A549 (cell line): ENCODE results near the gene TRAPPC5. TPM values are rescaled to one million over a fixed set of nuclear protein-coding genes. Genes with fewer than 3 reads are reported as not detected.

Experiments
- ATAC-seq, 2 experiments: fragments of 200-7000 bp in 1 of 2; fragments of >200 bp in 1 of 2; cut with Nextera tagmentation in 1 of 2; cut with Tn5 transposase in 1 of 2; 3 replicates each; pipeline versions ENCODE4 v1.8.0 to v1.9.1; 2018 to 2020; ENCODE audit warnings: mild to moderate bottlenecking in 1 of 2, moderate library complexity in 1 of 2
- CTCF ChIA-PET: fragments of 300-600 bp; sonication (Branson Sonifier 250); formaldehyde crosslinking; extraction: SDS; loops from one replicate; lab custom pipeline; 2021; ENCODE audit warnings: antibody characterized with exemption, inconsistent platforms; lab: Yijun Ruan, JAX
- POLR2A ChIA-PET: fragments of 350-600 bp; formaldehyde crosslinking; extraction: SDS; loops from one replicate; lab custom pipeline; 2021; ENCODE audit warnings: antibody characterized with exemption, inconsistent platforms; lab: Yijun Ruan, JAX
- DNase-seq, 2 experiments: peaks; one replicate each; pipeline versions ENCODE4 v3.0.0 to v3.0.0-alpha.2; 2011 to 2016; ENCODE audit warnings: low read depth in 1 of 2, low spot score in 1 of 2
- FAIRE-seq: peaks from 2 replicates; lab custom pipeline; 2011; peaks lifted over from hg19 to GRCh38; lab: Jason Lieb, UNC
- H3K27ac ChIP-seq, 2 experiments: fragments of >200 bp; sonication (Bioruptor Twin); formaldehyde crosslinking; 3 replicates each; pipeline ENCODE4 v1.5.1; 2016 to 2017
- H3K4me1 ChIP-seq: fragments of >200 bp; sonication (Bioruptor Twin); formaldehyde crosslinking; 3 replicates; pipeline ENCODE4 v1.6.1; 2016
- H3K4me2 ChIP-seq: fragments of >200 bp; sonication (Bioruptor Twin); formaldehyde crosslinking; 3 replicates; pipeline ENCODE4 v1.6.1; 2016
- H3K4me3 ChIP-seq: fragments of >200 bp; sonication (Bioruptor Twin); formaldehyde crosslinking; 3 replicates; pipeline ENCODE4 v1.5.1; 2016
- H3K9me3 ChIP-seq: fragments of >200 bp; sonication (Bioruptor Twin); formaldehyde crosslinking; 3 replicates; pipeline ENCODE4 v1.6.1; 2016
- CBX2 ChIP-seq: fragments of 200-600 bp; sonication (generic); IDR thresholded peaks from 2 replicates; pipeline ENCODE4 v1.6.1; 2016; ENCODE audit warnings: low read depth, mild to moderate bottlenecking, borderline replicate concordance
- CEBPB ChIP-seq, 2 experiments: fragments of >200 bp in 1 of 2; sonication (Bioruptor Twin) in 1 of 2; formaldehyde crosslinking in 1 of 2; IDR thresholded peaks; 2 replicates each; pipeline ENCODE4 v1.6.1; 2012 to 2016
- CHD2 ChIP-seq: fragments of 150-350 bp; IDR thresholded peaks from 2 replicates; pipeline ENCODE4 v1.6.1; 2014; ENCODE audit warnings: low read length; ENCODE audit not compliant: partially characterized antibody
- CHD4 ChIP-seq: fragments of 200-600 bp; sonication (generic); IDR thresholded peaks from 2 replicates; pipeline ENCODE4 v1.6.1; 2016; ENCODE audit warnings: antibody characterized with exemption, mild to moderate bottlenecking, borderline replicate concordance
- CTCF ChIP-seq: fragments of >200 bp; sonication (Bioruptor Twin); formaldehyde crosslinking; IDR thresholded peaks from 3 replicates; pipeline ENCODE4 v1.5.1; 2016
- E2F6 ChIP-seq: IDR thresholded peaks from 2 replicates; pipeline ENCODE4 v1.6.1; 2012; ENCODE audit warnings: low read depth, borderline replicate concordance
- EHF ChIP-seq: fragments of 250-450 bp; sonication (Bioruptor Pico); IDR thresholded peaks from 2 replicates; pipeline ENCODE4 v1.5.0; 2020; ENCODE audit warnings: mild to moderate bottlenecking
- EP300 ChIP-seq, 2 experiments: fragments of >200 bp; sonication (Bioruptor Twin); formaldehyde crosslinking; IDR thresholded peaks; 2 replicates in 1 of 2; 3 replicates in 1 of 2; pipeline ENCODE4 v1.6.1; 2016 to 2017
- FOSB ChIP-seq: fragments of 250-450 bp; sonication (Bioruptor Pico); IDR thresholded peaks from 2 replicates; pipeline ENCODE4 v1.5.0; 2020; ENCODE audit warnings: mild to moderate bottlenecking, moderate library complexity
- FOSL2 ChIP-seq, 2 experiments: fragments of 450-650 bp in 1 of 2; fragments of >200 bp in 1 of 2; sonication (Bioruptor Twin) in 1 of 2; formaldehyde crosslinking; IDR thresholded peaks; 2 replicates each; pipeline versions ENCODE4 v1.5.0 to v1.6.1; 2016 to 2020; ENCODE audit warnings: mild to moderate bottlenecking in 1 of 2, moderate library complexity in 1 of 2
- GATA3 ChIP-seq: IDR thresholded peaks from 2 replicates; pipeline ENCODE4 v1.6.1; 2012; ENCODE audit warnings: borderline replicate concordance
- HDAC2 ChIP-seq: fragments of 200-600 bp; sonication (generic); IDR thresholded peaks from 2 replicates; pipeline ENCODE4 v1.6.1; 2016
- JUN ChIP-seq, 2 experiments: fragments of >200 bp; sonication (Bioruptor Twin); formaldehyde crosslinking; IDR thresholded peaks; 2 replicates in 1 of 2; 3 replicates in 1 of 2; pipeline ENCODE4 v1.6.1; 2016 to 2017
- MAFK ChIP-seq: fragments of 450-650 bp; IDR thresholded peaks from 2 replicates; pipeline ENCODE4 v1.6.1; 2014; ENCODE audit not compliant: partially characterized antibody
- NFE2L2 ChIP-seq: fragments of 150-350 bp; conservative IDR thresholded peaks from 2 replicates; pipeline ENCODE4 v1.6.1; 2014; ENCODE audit warnings: low read length
- NPAS2 ChIP-seq: fragments of 250-450 bp; sonication (Bioruptor Pico); IDR thresholded peaks from 2 replicates; pipeline ENCODE4 v1.8.0; 2022; ENCODE audit warnings: mild to moderate bottlenecking, moderate library complexity, borderline replicate concordance
- NR3C1 ChIP-seq: fragments of >200 bp; sonication (Bioruptor Twin); formaldehyde crosslinking; IDR thresholded peaks from 3 replicates; pipeline ENCODE4 v1.6.1; 2017
- PHF8 ChIP-seq: fragments of 200-600 bp; sonication (generic); IDR thresholded peaks from 2 replicates; pipeline ENCODE4 v1.6.1; 2016; ENCODE audit warnings: low read depth, mild to moderate bottlenecking, antibody characterized with exemption, moderate library complexity, borderline replicate concordance
- POLR2A ChIP-seq: IDR thresholded peaks from 2 replicates; pipeline ENCODE4 v1.6.1; 2012; ENCODE audit warnings: mild to moderate bottlenecking, low read length
- RCOR1 ChIP-seq: fragments of 150-350 bp; IDR thresholded peaks from 2 replicates; pipeline ENCODE4 v1.6.1; 2014; ENCODE audit warnings: antibody characterized with exemption, low read length, low read depth
- RFX5 ChIP-seq: fragments of 450-650 bp; IDR thresholded peaks from 2 replicates; pipeline ENCODE4 v1.7.1; 2014; ENCODE audit warnings: antibody characterized with exemption, mild to moderate bottlenecking, moderate library complexity
- SMC3 ChIP-seq: fragments of >200 bp; sonication (Bioruptor Twin); formaldehyde crosslinking; IDR thresholded peaks from 3 replicates; pipeline ENCODE4 v1.6.1; 2018; ENCODE audit warnings: inconsistent platforms
- SREBF2 ChIP-seq: fragments of 450-650 bp; IDR thresholded peaks from 2 replicates; pipeline ENCODE4 v1.6.1; 2014; ENCODE audit warnings: mild to moderate bottlenecking, moderate library complexity
- TFCP2L1 ChIP-seq: fragments of 250-450 bp; sonication (Bioruptor Pico); IDR thresholded peaks from 2 replicates; pipeline ENCODE4 v1.5.0; 2021; ENCODE audit warnings: mild to moderate bottlenecking
- TP53 ChIP-seq: fragments of 250-450 bp; sonication (Bioruptor Pico); IDR thresholded peaks from 2 replicates; pipeline ENCODE4 v1.5.0; 2021; ENCODE audit warnings: mild to moderate bottlenecking, moderate library complexity
- ZC3H11A ChIP-seq: fragments of 450-650 bp; IDR thresholded peaks from 2 replicates; pipeline ENCODE4 v1.6.1; 2014; ENCODE audit warnings: antibody characterized with exemption, mild to moderate bottlenecking
- ZFP36 ChIP-seq: fragments of 450-650 bp; IDR thresholded peaks from 2 replicates; pipeline ENCODE4 v1.6.1; 2014; ENCODE audit warnings: borderline replicate concordance; ENCODE audit not compliant: partially characterized antibody
- ZNF302 ChIP-seq: fragments of 250-450 bp; sonication (Bioruptor Pico); IDR thresholded peaks from 2 replicates; pipeline ENCODE4 v1.9.0; 2021; ENCODE audit warnings: inconsistent platforms, mild to moderate bottlenecking, moderate library complexity
- ZSCAN20 ChIP-seq: fragments of 250-450 bp; sonication (Bioruptor Pico); IDR thresholded peaks from 2 replicates; pipeline ENCODE4 v1.8.0; 2022; ENCODE audit warnings: mild to moderate bottlenecking, moderate library complexity
- WGBS: methylation state at CpG from one replicate; pipeline ENCODE4 v1.1.6; 2017; ENCODE audit errors: missing lambda C conversion rate; 5-methylcytosine and 5-hydroxymethylcytosine counted together
- polyA plus RNA-seq, 4 experiments: library from polyadenylated mRNA; depleted of rRNA in 3 of 4; stranded (reverse); fragments of >200 nt; fragmentation: RNase III in 1 of 4; extraction: RNeasy Plus Mini Kit Qiagen cat#74134 plus additional on column Dnase treatment in 1 of 4; gene quantifications; 2 replicates in 3 of 4; 3 replicates in 1 of 4; pipeline ENCODE4 v1.2.3, GENCODE V29; 2011 to 2017
- TF ChIP-seq, protein P1 (sequence below): fragments of 250-450 bp; sonication (Bioruptor Pico); IDR thresholded peaks from 2 replicates; pipeline ENCODE4 v1.5.0; 2020; ENCODE audit warnings: low read depth, mild to moderate bottlenecking, moderate library complexity
- TF ChIP-seq, protein P2 (sequence below): fragments of 200-600 bp; sonication (generic); IDR thresholded peaks from 2 replicates; pipeline ENCODE4 v1.6.1; 2016; ENCODE audit warnings: antibody characterized with exemption, mild to moderate bottlenecking, moderate library complexity

TRAPPC5 gene
- polyA plus RNA-seq, 2 of the 4 experiments (the other 2 are of a cell fraction), result 31.6 to 59.8 TPM

DNA sequence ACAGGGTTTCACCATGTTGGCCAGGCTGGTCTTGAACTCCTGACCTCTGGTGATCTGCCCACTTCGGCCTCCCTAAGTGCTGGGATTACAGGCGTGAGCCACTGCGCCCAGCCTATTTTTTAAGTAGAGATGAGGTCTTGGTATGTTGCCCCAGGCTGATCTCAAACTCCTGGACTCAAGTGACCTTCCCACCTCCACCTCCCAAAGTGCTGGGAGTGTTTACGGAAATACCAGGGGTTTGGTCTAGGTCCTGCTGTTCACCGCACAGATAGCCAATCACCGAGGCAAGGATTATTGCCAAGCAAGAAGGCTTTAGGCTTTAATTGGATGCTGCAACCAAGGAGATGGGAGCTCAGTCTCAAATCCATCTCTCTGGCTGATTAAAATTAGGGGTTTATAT, 39.7 kb downstream of the TRAPPC5 start:
- DNase-seq (no peak), ATAC-seq (no peak), FAIRE-seq (no peak)
- no peak for TF ChIP-seq NPAS2
- no peak overlapping the region for H3K4me3 ChIP-seq
- H3K9me3 ChIP-seq, result peaks cover 4% of the 10 kb centered on the region; the same call in 2 of the 3 replicates
- ChIA-PET POLR2A (no interaction called here), CTCF (no interaction called here)
- H3K4me2 ChIP-seq, result no peak overlapping the region
- no peak overlapping the region for H3K27ac ChIP-seq
- no peaks in the 10 kb centered on the region for H3K4me1 ChIP-seq
- 63% methylated on average over 5 of the region's 6 CpGs for WGBS

DNA sequence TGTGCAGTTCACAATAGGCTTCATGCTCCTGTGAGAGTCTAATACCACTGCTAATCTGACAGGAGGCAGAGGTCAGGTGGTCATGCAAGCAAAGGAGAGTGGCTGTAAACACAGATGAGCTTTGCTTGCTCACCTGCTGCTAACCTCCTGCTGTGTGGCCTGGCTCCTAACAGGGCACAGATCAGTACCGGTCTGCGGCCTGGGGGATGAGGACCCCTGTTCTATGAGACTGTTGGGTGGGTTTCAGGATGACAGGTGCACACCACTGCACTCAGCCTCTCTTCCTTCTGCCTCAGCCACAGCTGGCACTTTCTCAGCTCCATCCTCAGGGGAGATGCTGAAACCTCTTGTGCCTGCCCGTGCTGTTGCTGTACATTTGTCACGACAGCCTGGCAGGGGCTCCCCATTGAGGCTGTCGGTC, 41.6 kb downstream of the TRAPPC5 start:
- DNase-seq, result no peak
- Histone ChIP-seq H3K27ac (no peak overlapping the region), H3K4me2 (no peak overlapping the region), H3K9me3 (no peaks in the 10 kb centered on the region), H3K4me1 (no peaks in the 10 kb centered on the region), H3K4me3 (no peak overlapping the region)
- TF ChIP-seq CEBPB (IDR thresholded peaks at IDR 0.05) (no peak), EP300 (IDR thresholded peaks at IDR 0.05) (no peak), CHD4 (no peak), ZFP36 (no peak), NR3C1 (no peak), CBX2 (no peak), RFX5 (no peak), E2F6 (no peak), PHF8 (no peak), TP53 (CRISPR knock-in tag) (no peak), ZC3H11A (no peak), POLR2A (no peak), ZNF302 (CRISPR knock-in tag) (no peak), JUN (IDR thresholded peaks at IDR 0.05) (no peak), SMC3 (no peak), SREBF2 (no peak), NFE2L2 (no peak)
- TF ChIP-seq, protein P1, sequence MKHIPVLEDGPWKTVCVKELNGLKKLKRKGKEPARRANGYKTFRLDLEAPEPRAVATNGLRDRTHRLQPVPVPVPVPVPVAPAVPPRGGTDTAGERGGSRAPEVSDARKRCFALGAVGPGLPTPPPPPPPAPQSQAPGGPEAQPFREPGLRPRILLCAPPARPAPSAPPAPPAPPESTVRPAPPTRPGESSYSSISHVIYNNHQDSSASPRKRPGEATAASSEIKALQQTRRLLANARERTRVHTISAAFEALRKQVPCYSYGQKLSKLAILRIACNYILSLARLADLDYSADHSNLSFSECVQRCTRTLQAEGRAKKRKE (CRISPR knock-in tag), result no peak
- no peak for FAIRE-seq
- ChIA-PET CTCF (no interaction called here), POLR2A (no interaction called here)
- ATAC-seq, result no peak
- 11% methylated on average over 3 of the region's 5 CpGs for WGBS

DNA sequence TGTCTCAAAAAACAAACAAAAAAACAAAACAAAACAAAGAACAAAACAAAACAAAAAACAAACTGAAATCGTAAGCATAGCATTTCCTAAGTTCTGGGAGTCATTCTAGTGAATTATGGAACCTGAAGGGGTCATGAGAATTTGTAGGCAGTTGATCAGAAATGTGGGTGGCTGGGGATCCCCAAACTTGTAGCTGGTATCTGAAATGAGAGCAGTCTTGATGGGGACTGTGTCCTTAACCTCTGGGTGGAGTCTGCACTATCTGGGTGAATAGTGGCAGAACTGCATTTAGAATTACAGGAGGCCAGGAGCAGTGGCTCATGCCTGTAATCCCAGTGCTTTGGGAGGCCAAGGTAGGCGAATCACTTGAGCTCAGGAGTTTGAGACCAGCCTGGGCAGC, 45.2 kb downstream of the TRAPPC5 start:
- no peak overlapping the region for H3K4me3 ChIP-seq
- H3K4me2 ChIP-seq, result no peak overlapping the region
- ChIA-PET POLR2A (no interaction called here), CTCF (interaction anchor here (0.6 to 2.1 kb wide), 3 partner anchors 45 to 174 kb away, joined by 3 to 10 read pairs (median 5); partner anchors contain the start of gene TRAPPC5)
- 8% methylated on average over 2 of the region's 2 CpGs for WGBS
- H3K4me1 ChIP-seq, result no peaks in the 10 kb centered on the region
- no peak for FAIRE-seq
- ATAC-seq, result no peak
- no peaks in the 10 kb centered on the region for H3K9me3 ChIP-seq
- DNase-seq, result no peak
- H3K27ac ChIP-seq, result no peak overlapping the region
- TF ChIP-seq GATA3 (no peak), RCOR1 (no peak), TFCP2L1 (no peak), ZSCAN20 (CRISPR knock-in tag) (no peak), FOSL2 (IDR thresholded peaks at IDR 0.05) (no peak), FOSL2 (CRISPR knock-in tag; IDR thresholded peaks at IDR 0.05) (no peak), EHF (CRISPR knock-in tag) (no peak), HDAC2 (no peak), CTCF (no peak), CHD2 (no peak), FOSB (CRISPR knock-in tag) (no peak), SMC3 (no peak), MAFK (no peak)
- TF ChIP-seq, protein P2, sequence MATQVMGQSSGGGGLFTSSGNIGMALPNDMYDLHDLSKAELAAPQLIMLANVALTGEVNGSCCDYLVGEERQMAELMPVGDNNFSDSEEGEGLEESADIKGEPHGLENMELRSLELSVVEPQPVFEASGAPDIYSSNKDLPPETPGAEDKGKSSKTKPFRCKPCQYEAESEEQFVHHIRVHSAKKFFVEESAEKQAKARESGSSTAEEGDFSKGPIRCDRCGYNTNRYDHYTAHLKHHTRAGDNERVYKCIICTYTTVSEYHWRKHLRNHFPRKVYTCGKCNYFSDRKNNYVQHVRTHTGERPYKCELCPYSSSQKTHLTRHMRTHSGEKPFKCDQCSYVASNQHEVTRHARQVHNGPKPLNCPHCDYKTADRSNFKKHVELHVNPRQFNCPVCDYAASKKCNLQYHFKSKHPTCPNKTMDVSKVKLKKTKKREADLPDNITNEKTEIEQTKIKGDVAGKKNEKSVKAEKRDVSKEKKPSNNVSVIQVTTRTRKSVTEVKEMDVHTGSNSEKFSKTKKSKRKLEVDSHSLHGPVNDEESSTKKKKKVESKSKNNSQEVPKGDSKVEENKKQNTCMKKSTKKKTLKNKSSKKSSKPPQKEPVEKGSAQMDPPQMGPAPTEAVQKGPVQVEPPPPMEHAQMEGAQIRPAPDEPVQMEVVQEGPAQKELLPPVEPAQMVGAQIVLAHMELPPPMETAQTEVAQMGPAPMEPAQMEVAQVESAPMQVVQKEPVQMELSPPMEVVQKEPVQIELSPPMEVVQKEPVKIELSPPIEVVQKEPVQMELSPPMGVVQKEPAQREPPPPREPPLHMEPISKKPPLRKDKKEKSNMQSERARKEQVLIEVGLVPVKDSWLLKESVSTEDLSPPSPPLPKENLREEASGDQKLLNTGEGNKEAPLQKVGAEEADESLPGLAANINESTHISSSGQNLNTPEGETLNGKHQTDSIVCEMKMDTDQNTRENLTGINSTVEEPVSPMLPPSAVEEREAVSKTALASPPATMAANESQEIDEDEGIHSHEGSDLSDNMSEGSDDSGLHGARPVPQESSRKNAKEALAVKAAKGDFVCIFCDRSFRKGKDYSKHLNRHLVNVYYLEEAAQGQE, result no peak
